NCI-H1436 (cell line): Measurements from ENCODE around the gene TRANK1.
"Not testable (repeated sequence)": the region's sequence is repeated elsewhere in the genome, so short reads cannot be mapped to it uniquely, and the experiment has no call there.

ENCODE experiments used
- DNase-seq: peaks from one replicate; lab custom pipeline; 2025; lab: John Stamatoyannopoulos, UW

The TRANK1 gene

GRCh38 chr3:36892457-36893136, 52.3 kb downstream of the TRANK1 start:
- DNase-seq, result no peak

- no peak for DNase-seq
Measured at GRCh38 chr3:36891701-36892160, 53.1 kb downstream of the TRANK1 start.

- DNase-seq, result not testable (repeated sequence)
Measured at GRCh38 chr3:36891097-36891496, 53.8 kb downstream of the TRANK1 start.

- DNase-seq, result no peak
Measured at GRCh38 chr3:36890261-36890660, 54.6 kb downstream of the TRANK1 start.

DNA sequence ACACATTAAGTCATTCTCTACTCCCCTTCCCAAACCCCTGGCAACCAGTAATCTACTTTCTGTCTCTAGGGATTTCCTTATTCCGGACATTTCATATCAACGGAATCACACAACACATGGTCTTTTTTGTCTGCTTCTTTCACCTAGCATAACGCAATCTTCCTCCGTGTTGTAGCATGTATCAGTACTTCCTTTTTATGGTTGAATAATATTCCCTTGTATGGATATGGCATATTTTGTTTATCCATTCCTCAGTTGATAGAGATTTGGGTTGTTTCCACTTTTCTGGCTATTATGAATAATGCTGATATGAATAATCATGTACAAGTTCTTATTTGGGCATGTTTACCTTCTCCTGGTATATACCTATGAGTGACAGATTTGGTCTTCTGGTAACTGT, 63.1 kb downstream of the TRANK1 start:
- DNase-seq, result no peak

GRCh38 chr3:36879842-36880241, 65.0 kb downstream of the TRANK1 start:
- DNase-seq, result not testable (repeated sequence)

DNA sequence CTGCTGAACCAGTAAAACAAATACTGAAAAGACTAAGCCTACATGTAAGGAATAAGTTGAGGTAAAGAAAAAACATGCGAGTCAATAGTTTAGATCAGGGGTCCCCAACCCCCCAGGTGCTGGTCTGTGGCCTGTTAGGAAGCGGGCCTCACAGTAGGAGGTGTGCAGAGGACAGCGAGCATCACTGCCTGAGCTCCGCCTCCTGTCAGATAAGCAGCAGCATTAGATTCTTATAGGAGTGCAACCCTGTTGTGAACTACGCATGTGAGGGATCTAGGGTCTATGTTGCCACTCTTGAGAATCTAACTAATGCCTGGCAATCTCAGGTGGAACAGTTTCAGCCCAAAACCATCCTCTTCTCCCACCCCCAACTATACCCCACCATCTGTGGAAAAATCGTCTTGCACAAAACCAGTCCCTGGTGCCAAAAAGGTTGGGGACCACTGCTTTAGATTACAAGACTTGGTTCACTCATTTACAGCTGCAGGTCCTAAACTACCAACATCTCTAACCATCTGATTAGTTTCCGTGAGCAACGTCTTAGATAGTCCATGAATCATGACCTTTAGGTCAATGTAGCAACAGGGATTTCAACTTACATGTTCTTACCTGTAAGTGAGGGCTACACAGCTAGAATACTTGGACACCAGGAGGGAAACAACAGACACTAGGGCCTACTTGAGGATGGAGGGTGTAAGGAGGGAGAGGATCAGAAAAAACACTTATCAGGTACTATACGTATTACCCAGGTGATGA, 66.7 kb downstream of the TRANK1 start:
- no peak for DNase-seq

DNA sequence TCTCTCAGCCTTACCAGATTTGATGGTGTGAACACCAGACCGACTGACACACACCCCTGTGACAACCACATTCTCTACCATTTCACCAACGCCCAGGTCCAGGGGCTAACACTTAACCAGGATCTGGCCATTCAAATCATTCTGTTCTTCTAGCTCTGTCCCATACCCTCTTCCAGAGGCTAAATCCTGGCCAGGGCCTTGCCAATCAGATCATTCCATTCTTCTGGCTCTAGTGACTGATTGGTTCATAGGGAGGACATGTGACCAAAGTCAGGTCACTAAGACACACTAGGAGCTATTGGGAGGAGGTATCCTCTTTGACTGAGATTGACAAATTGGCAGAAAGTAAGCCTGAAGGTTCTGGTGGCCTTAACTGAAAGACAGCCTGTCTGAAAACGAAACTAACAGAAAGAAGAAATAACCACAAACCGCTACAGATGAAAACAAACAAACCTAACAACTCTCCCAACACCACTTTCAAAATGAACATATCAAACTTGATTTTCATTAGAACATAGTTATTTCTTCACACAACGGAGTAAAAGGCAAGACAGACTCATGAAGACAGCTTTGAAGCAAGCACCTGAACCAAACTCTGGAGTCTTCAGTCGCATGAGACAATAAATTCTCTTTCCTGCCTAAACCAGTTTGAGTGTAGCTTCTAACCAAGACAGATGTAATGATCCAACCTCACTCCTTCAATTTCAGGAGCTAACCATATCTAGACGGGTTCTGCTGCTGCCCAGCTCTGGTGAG, 68.5 kb downstream of the TRANK1 start:
- no peak for DNase-seq

DNA sequence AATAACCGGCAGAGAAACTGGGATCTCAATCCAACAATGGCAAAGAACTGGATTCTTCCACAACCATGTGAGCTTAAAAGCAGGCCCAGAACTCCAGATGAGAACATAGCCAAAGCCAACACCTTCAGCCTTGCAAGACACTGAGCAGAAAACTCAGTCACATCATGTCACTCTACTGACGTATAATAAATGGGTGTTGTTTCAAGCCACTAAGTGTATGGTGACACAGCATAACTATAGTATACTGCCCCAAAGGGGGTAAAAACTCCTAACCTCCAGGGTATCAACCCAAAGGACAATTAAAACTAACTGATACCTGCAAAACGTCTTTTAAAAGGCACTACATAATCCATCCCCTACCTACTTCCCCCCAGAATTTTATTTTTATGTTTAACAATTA, 69.5 kb downstream of the TRANK1 start:
- no peak for DNase-seq

DNA sequence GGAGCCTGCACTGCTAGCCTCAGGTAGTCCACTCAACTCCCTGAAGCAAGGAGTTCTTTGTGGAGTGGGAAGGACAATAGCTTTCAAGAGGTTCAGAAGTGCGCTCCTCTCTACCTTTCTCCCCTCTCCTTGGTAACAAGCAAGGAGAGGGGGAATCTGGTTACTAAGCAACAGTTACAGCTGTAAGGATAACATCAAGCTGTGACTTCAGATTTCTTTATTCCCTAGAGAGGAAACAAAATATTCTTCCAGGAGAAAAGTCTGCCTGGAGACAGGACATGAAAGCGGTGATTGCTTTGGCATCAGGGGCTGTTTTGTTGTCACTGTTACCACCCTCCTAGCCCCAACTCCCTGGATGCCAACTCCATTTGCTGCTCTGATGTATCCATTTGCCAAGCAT, 70.4 kb downstream of the TRANK1 start:
- DNase-seq, result no peak

- no peak for DNase-seq
Measured at GRCh38 chr3:36871379-36872126, 73.3 kb downstream of the TRANK1 start.

- DNase-seq, result no peak
Measured at GRCh38 chr3:36868614-36869436, 76.0 kb downstream of the TRANK1 start.

GRCh38 chr3:36867810-36868209, 77.0 kb downstream of the TRANK1 start:
- DNase-seq, result no peak

DNA sequence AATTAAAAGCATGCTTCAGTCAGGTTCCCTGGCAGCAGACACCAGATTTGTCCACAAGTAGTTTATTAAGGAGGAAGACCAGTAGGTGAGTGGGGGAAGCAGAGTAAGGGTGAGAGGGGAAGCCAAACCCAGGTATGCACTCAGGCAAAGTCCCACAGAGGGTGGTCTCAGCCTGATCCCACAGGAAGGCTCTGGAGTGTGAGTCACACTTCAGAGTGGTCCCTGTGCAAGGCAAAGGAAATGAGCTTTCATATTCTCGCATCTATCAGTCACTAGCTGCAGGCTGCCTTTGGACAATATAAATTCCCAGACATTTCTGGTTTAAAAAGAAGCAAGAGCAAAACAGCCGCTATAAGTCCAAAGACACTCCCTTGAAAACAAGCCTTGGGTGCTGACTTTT, 78.5 kb downstream of the TRANK1 start:
- no peak for DNase-seq

GRCh38 chr3:36864180-36865053, 80.4 kb downstream of the TRANK1 start:
- DNase-seq, result no peak

GRCh38 chr3:36862076-36862755, 82.6 kb downstream of the TRANK1 start:
- no peak for DNase-seq

GRCh38 chr3:36859494-36859893, 85.4 kb downstream of the TRANK1 start:
- DNase-seq, result no peak

- DNase-seq, result no peak
Measured at GRCh38 chr3:36852071-36852470, 92.8 kb downstream of the TRANK1 start.

DNA sequence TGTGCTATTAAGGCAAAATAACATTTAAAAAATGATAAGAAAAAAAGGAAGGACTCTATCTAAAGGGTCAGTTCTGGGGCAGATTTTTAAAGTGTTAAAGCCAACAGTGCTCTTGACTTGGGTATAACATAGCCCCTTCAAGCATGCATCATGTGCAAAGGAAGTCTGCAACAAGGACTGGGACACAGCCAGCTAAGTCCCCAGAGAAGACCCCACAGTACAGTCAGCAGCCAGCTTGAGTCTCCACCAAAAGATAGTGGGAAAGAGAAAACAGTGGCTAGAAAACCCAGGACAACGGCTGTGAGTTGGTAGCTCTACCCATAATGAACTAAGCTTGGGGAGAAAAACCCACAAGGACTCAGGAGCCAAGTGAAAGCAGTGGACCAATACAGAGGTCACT, 94.1 kb downstream of the TRANK1 start:
- DNase-seq, result no peak

GRCh38 chr3:36846406-36846805, 98.4 kb downstream of the TRANK1 start:
- no peak for DNase-seq
